Muscle layer of duodenum (tissue), 2 donors: ENCODE data around the gene ZC3HAV1.
"Not testable (repeated sequence)": the region's sequence is repeated elsewhere in the genome, so short reads cannot be mapped to it uniquely, and the experiment has no call there.

Experiments used
- H3K27ac ChIP-seq: one replicate; pipeline ENCODE4 v1.7.0; 2013; ENCODE audit warnings: mild to moderate bottlenecking, low read length
- H3K27me3 ChIP-seq: one replicate; pipeline ENCODE4 v1.7.0; 2013; ENCODE audit warnings: low read depth, mild to moderate bottlenecking, control low read depth, low read length
- H3K36me3 ChIP-seq, 2 donors: one replicate each; pipeline ENCODE4 v1.7.0; 2013; ENCODE audit warnings: low read length in 2 of 2, control low read depth in 1 of 2, mild to moderate bottlenecking in 1 of 2; ENCODE audit not compliant: insufficient read depth in 2 of 2, control insufficient read depth in 1 of 2
- H3K4me1 ChIP-seq, 2 donors: one replicate each; pipeline ENCODE4 v1.7.0; 2013; ENCODE audit warnings: low read length in 2 of 2, mild to moderate bottlenecking in 2 of 2, control low read depth in 1 of 2, moderate library complexity in 1 of 2; ENCODE audit not compliant: insufficient read depth in 2 of 2, control insufficient read depth in 1 of 2
- H3K4me3 ChIP-seq, 2 donors: one replicate each; pipeline ENCODE4 v1.7.0; 2013; ENCODE audit warnings: low read length in 2 of 2, low read depth in 1 of 2, mild to moderate bottlenecking in 1 of 2
- H3K9me3 ChIP-seq, 2 donors: one replicate each; pipeline ENCODE4 v1.7.0; 2013; ENCODE audit warnings: low read length in 2 of 2, control low read depth in 1 of 2, mild to moderate bottlenecking in 1 of 2; ENCODE audit not compliant: control insufficient read depth in 1 of 2
- donor health status: healthy.

Gene ZC3HAV1

GRCh38 chr7:139068544-139069399 is 40.7 kb downstream of the ZC3HAV1 start:
- Histone ChIP-seq H3K27ac (no peak overlapping the region), H3K4me3 (no peak overlapping the region), H3K36me3 (peaks cover 63 to 81% of the 10 kb centered on the region in 2 donors), H3K4me1 (no peaks in the 10 kb centered on the region), H3K9me3 (no peaks in the 10 kb centered on the region), H3K27me3 (no peaks in the 10 kb centered on the region)

DNA sequence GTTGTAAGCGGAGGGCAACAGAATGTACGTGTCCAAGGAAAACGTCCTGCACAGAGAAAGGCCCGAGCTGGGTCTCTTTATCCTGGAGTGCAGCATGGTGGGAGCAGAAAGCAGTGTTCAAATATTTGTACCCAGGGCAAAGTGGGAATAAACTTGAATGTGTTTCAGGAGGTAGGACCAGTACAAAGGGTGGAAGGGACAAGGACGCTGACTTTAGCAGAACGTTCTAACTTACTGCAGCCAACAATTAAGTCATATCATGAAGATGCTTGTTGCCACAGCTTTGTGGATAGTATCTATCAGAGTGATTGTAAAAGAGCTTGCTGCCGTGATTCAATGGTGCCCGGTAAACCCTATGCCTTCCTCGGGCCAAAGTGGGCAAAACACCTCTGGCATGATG is 43.2 kb downstream of the ZC3HAV1 start:
- no peak overlapping the region for H3K4me3 ChIP-seq
- H3K9me3 ChIP-seq, result no peaks in the 10 kb centered on the region
- no peak overlapping the region for H3K27ac ChIP-seq
- H3K36me3 ChIP-seq, result peaks cover 58 to 71% of the 10 kb centered on the region in 2 donors
- H3K27me3 ChIP-seq, result no peaks in the 10 kb centered on the region
- no peaks in the 10 kb centered on the region for H3K4me1 ChIP-seq

DNA sequence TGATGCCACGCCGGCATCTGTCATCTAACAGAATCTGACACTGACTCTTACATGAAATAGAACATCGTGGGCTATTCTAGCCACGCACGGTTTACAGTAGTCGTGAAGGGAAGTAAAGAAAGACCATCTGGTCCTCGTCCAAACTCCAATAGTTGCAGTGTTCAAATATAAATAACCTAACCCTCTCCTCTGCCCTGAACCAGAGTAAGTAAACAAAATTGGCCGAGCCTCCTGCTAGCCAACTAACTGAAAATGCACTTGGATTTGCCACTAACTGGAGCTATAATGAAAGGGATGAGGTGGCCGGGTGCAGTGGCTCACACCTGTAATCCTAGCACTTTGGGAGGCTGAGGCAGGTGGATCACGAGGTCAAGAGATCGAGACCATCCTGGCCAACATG is 44.2 kb downstream of the ZC3HAV1 start:
- H3K4me1 ChIP-seq, result no peaks in the 10 kb centered on the region
- no peaks in the 10 kb centered on the region for H3K27me3 ChIP-seq
- no peak overlapping the region for H3K27ac ChIP-seq
- H3K9me3 ChIP-seq, result no peaks in the 10 kb centered on the region
- peaks cover 66 to 71% of the 10 kb centered on the region in 2 donors for H3K36me3 ChIP-seq
- no peak overlapping the region for H3K4me3 ChIP-seq

- Histone ChIP-seq H3K36me3 (peaks cover 50% of the 10 kb centered on the region in 2 donors), H3K4me3 (no peak overlapping the region)
These were observed 48.1 kb downstream of the ZC3HAV1 start for GRCh38 chr7:139061416-139061815.

GRCh38 chr7:139060695-139061237 is 48.8 kb downstream of the ZC3HAV1 start:
- Histone ChIP-seq H3K9me3 (no peaks in the 10 kb centered on the region), H3K27ac (no peak overlapping the region), H3K27me3 (no peaks in the 10 kb centered on the region), H3K4me3 (no peak overlapping the region), H3K36me3 (peaks cover 44 to 47% of the 10 kb centered on the region in 2 donors), H3K4me1 (no peaks in the 10 kb centered on the region)

More at GRCh38 chr7:139061416-139061815, 48.1 kb downstream of the ZC3HAV1 start:
- no peaks in the 10 kb centered on the region for H3K4me1 ChIP-seq
- no peaks in the 10 kb centered on the region for H3K9me3 ChIP-seq
- no peak overlapping the region for H3K27ac ChIP-seq
- no peaks in the 10 kb centered on the region for H3K27me3 ChIP-seq

DNA sequence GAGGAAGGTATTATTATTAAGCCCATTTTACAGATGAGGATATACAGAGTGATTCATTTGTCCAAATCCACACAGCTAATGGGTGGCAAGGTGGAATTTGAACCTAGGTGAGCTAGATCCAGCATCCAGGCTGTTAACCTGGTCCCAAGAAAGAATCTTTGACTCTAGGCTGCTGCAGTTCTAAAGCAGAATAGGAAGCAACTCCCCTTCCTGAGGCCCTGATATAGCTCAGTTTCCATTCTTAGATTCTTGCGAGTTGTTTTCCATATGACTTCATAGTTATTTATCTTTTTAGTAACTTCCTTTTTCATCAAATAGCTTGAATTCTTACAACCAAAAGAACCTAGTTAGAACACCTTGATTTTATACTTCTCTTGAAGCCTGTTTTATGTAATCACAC is 49.6 kb downstream of the ZC3HAV1 start:
- no peaks in the 10 kb centered on the region for H3K9me3 ChIP-seq
- no peak overlapping the region for H3K4me3 ChIP-seq
- H3K27ac ChIP-seq, result no peak overlapping the region
- no peaks in the 10 kb centered on the region for H3K27me3 ChIP-seq
- H3K36me3 ChIP-seq, result peaks cover 41 to 45% of the 10 kb centered on the region in 2 donors
- no peaks in the 10 kb centered on the region for H3K4me1 ChIP-seq

DNA sequence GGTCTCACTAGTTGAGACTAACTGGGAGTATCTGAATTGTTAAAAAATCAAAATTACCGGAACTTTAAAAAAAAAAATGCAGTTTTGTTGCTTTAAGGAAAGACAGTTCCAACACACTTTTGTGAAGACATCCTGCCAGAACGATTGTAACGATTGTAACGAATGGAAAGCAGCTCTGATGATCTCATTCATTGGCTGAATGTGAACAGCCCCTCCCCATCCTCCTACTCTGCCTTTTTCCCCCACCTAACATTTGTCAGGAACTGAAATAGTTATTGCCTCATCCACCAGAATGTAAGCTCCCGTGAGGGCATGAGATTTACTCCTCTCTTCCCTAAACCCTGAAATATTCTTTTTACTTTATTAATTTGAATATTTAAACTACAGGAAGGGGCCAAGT is 50.6 kb downstream of the ZC3HAV1 start:
- H3K4me1 ChIP-seq, result no peaks in the 10 kb centered on the region
- no peaks in the 10 kb centered on the region for H3K9me3 ChIP-seq
- H3K4me3 ChIP-seq, result no peak overlapping the region
- H3K36me3 ChIP-seq, result peaks cover 41 to 43% of the 10 kb centered on the region in 2 donors
- H3K27ac ChIP-seq, result no peak overlapping the region
- no peaks in the 10 kb centered on the region for H3K27me3 ChIP-seq

- no peak overlapping the region for H3K27ac ChIP-seq
- H3K27me3 ChIP-seq, result no peaks in the 10 kb centered on the region
- no peak overlapping the region for H3K4me3 ChIP-seq
- peaks cover 41 to 43% of the 10 kb centered on the region in 2 donors for H3K36me3 ChIP-seq
- H3K4me1 ChIP-seq, result no peaks in the 10 kb centered on the region
- H3K9me3 ChIP-seq, result no peaks in the 10 kb centered on the region
These were observed 53.8 kb downstream of the ZC3HAV1 start for GRCh38 chr7:139055674-139056073.

DNA sequence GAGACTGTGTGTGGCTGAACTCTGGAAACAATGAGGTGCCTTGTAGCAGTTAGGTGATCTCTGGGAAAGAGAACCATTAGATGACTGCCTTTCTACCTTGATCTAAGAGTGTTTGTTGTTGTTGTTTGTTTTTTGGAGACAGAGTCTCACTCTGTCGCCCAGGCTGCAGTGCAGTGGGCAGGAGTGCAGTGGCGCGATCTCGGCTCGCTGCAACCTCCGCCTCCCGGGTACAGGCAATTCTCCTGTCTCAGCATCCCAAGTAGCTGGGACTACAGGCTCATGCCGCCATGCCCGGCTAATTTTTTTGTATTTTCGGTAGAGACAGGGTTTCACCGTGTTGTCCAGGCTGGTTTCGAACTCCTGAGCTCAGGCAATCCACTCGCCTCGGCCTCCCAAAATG is 54.9 kb downstream of the ZC3HAV1 start:
- H3K9me3 ChIP-seq, H3K27me3 ChIP-seq, H3K27ac ChIP-seq, H3K4me3 ChIP-seq, H3K4me1 ChIP-seq: not testable (repeated sequence)
- H3K36me3 ChIP-seq, result peaks cover 40 to 47% of the 10 kb centered on the region in 2 donors

DNA sequence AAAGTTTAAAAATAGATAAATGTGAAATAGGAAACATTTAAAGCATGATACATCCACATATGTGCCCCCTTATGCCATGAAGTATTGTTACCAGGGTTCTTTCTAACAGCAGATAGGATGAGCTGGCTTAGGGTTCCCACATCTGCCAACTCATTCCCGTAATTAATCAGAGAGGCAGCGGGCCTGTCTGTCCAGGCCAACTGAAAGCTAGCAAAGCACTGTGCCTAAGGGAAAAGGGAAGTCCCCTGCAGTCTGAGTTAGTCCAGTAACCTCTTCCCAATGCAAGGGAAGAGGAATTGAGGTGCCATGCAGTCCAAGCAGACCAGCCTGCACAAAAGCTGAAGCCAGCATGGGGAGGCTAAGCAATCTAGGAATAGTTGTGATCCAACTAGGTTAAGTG is 55.4 kb downstream of the ZC3HAV1 start:
- peaks cover 46 to 53% of the 10 kb centered on the region in 2 donors for H3K36me3 ChIP-seq
- no peak overlapping the region for H3K4me3 ChIP-seq
- H3K9me3 ChIP-seq, result no peaks in the 10 kb centered on the region
- no peak overlapping the region for H3K27ac ChIP-seq
- no peaks in the 10 kb centered on the region for H3K27me3 ChIP-seq
- no peaks in the 10 kb centered on the region for H3K4me1 ChIP-seq

DNA sequence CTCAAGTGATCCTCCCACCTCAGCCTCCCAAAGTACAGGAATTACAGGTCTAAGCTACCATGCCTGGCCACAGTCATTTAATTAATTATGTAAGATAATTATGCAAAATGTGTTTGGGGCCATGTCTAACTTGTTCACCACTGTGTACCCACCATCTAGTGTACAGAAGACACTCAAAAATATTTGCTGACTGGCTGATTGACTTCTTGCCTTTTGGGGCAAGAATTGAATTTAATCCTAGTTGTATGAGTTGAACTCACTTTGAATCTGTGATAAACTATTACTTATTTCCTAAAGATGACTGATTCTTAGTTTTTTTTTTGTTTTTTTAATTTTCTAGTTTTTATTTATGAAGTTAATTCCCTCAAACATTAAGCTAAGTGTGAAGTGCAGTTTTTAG is 57.9 kb downstream of the ZC3HAV1 start:
- H3K27me3 ChIP-seq, result no peaks in the 10 kb centered on the region

More for the DNA sequence above, 57.9 kb downstream of the ZC3HAV1 start:
- no peaks in the 10 kb centered on the region for H3K4me1 ChIP-seq
- H3K27ac ChIP-seq, result no peak overlapping the region
- H3K36me3 ChIP-seq, result peaks cover 56 to 59% of the 10 kb centered on the region in 2 donors
- no peaks in the 10 kb centered on the region for H3K9me3 ChIP-seq
- no peak overlapping the region for H3K4me3 ChIP-seq
